Heart left ventricle (tissue), 13 donors: ENCODE measurements around the gene HEBP1.

Experiments used
- CTCF ChIP-seq, 12 donors: fragments of 200-600 bp; sonication (generic) in 4 of 12; IDR thresholded peaks; one replicate each; pipeline versions ENCODE4 v1.5.0 to v1.8.0; 2018 to 2022; ENCODE audit warnings: antibody characterized with exemption in 12 of 12, mild to moderate bottlenecking in 5 of 12
- POLR2A ChIP-seq, 2 donors: fragments of 450-650 bp; IDR thresholded peaks; one replicate each; pipeline ENCODE4 v1.6.1; 2017; ENCODE audit warnings: antibody characterized with exemption in 2 of 2, mild to moderate bottlenecking in 2 of 2, moderate library complexity in 2 of 2
- donor health status: ischemic (EF 13 %, LVEDD 7.1; RV severe dilation, severe dysfunction).
- donor health status: DM: no; HTN: yes; CAD: no.
- donor health status: DM: no; HTN: no; CAD: no.
- donor health status: ischemic (EF 25% LVEDD 6.9; RV normal size, moderate dysfunction).
- donor health status: ischemic (EF 25% LVEDD 5.7; RV mildly dilated, moderate dysfunction).
- donor health status: ischemic (EF 35%, LVEDD 5.7; RV mildly dilated, moderate dysfunction).
- donor health status: nonischemic (EF 11% LVEDD 7.7; RV severe dilation, severe dysfunction).
- donor health status: DM: yes; HTN: yes; CAD: no.
- donor health status: PGD.
- donor health status: ischemic (EF 29% LVEDD 5.4; RV normal size, mild dysfunction).
- donor health status: nonischemic (EF 23%, LVEDD 6.1; RV moderate dilation, normal function).

GRCh38 chr12:12939888-12940287, 60.2 kb downstream of the HEBP1 start:
- TF ChIP-seq POLR2A (IDR thresholded peaks at IDR 0.05) (no peak), CTCF (IDR thresholded peaks at IDR 0.05) (no peak)
